Articular chondrocyte of knee joint (primary cell): ENCODE data around the gene ATL1. TPM values are rescaled to one million over a fixed set of nuclear protein-coding genes. Genes with fewer than 3 reads are reported as not detected.

Experiments
- small RNA-seq: library from RNA; depleted of rRNA; stranded (forward); fragments of <200 nt; gene quantifications from one replicate; pipeline ENCODE3, GENCODE V24; 2012
- total RNA-seq: library from RNA; depleted of rRNA; stranded (reverse); fragments of >200 nt; gene quantifications from 2 replicates; pipeline ENCODE4 v1.2.3, GENCODE V29; 2012

ATL1 gene
- total RNA-seq = 15.0 and 16.4 TPM in 2 replicates

DNA sequence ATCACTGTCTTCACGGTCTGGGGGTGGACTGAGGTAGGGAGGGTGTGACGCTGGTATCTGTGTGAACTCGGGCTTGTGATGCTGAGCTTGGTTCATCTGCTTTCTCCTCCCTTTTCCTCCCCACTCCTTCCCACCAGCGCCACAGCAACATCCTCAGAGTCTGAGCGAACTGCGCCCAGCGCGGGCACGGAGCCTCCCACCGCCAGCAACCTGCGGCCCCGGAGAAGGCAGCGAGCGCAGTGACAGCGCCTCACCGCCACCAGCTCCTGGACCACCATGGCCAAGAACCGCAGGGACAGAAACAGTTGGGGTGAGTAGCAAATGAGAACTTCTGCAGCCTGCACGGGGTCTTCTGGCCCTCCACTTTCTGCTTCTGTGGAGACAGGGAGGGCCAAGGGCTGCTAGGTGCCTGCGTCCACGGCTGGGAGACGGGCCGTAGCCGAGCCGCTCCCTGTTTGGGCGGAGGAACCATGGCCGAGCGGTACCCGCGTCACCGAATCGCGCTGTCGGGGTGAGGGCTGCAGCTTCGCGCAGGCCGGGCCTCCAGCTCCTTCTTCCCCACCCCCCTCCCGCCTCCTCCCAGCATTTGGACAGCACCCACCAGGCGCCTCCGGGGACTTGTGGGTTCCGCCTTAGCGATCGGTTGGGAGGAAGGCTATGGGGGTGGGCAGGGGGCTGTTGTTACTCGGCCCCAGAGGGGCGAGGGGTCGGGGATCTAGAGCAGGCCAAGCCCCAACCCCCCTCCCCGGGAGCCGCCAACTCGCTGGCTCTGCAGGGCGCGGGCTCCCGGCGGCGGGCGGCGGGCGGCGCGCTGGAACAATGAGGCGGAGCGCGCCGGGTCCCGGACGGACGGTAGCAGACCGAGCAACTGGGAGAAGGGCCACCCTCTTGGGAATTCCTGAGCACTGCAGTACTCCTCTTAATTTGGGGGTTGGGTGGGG is at the start of gene ATL1:
TSS of gene ATL1 (plus strand) at position 156 of the 941 bp plus-strand sequence. CDS start at position 277, 121 bp downstream.

DNA sequence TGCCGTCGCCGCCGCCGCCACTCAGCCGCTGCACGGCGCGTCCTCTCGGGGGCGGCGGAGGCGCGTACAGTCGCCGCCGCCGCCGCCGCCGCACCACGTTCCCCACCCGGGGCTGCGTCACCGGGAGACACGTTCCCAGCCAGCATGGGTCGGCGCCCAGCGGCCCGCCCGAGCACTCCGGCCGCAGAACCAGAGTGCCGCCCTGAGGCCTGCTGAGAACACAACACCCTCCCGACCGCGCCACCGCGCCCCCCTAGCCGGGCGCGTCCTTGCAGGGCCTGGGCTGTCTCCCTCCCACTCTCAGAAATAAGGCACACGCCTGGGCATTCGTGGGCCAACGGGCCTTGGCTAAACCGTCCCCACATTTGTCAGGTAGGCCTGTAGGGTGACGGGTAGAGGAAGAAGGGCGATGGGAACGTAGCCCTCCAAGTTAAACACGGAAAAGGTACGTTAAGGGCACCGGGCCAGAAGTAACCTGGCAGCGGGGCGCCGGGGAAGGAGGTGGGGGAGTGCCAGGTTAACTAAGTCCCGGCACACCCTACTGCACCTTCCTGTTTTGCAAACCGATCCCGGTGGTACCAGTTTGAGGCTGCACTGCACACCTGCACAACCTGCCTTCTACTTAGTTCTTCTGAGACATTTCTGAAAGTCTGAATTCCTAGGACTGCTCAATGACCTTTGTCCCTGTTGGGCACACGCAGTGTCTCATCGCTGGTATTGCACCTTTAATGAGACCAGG is 27.3 kb upstream of the ATL1 start, which contains the start of gene MAP4K5:
TSS of gene MAP4K5 (minus strand) at position 68 of the 739 bp plus-strand sequence. CDS start 520 bp downstream, outside the sequence.

GRCh38 chr14:50667996-50668825 is 108.3 kb downstream of the ATL1 start, which contains the start of gene SAV1:
SAV1 (minus strand) TSS chr14:50668306; CDS start chr14:50667967, 339 bp downstream.

Small RNA genes within 50 kb of the gene (small RNA-seq; reads per million reads assigned to genes)
- not detected for gene RN7SL452P
- not detected for gene SNRPGP1

Other genes starting within 250 kb of the ATL1 start
- gene L2HGDH, start 247.9 kb upstream of the ATL1 start, total RNA-seq = 3.1 and 3.3 TPM in 2 replicates
- gene DMAC2L, start 247.8 kb upstream of the ATL1 start, total RNA-seq = 7.1 and 10.6 TPM in 2 replicates
- gene CDKL1, start 163.3 kb upstream of the ATL1 start, total RNA-seq = 37.4 and 42.6 TPM in 2 replicates
- 112 and 167 TPM in 2 replicates for gene MAP4K5, start 27.6 kb upstream of the ATL1 start, total RNA-seq
- gene SAV1, start 108.2 kb downstream of the ATL1 start, total RNA-seq = 47.6 and 57.5 TPM in 2 replicates